GM12891 (cell line): ENCODE measurements around the gene PTCD3.

Experiments used
- PAX5 ChIP-seq: IDR thresholded peaks from 2 replicates; pipeline ENCODE4 v1.6.1; 2011; ENCODE audit warnings: low read length, moderate library complexity, mild to moderate bottlenecking; ENCODE audit not compliant: insufficient read depth, severe bottlenecking
- POLR2A ChIP-seq: IDR thresholded peaks from 2 replicates; pipeline ENCODE4 v1.6.1; 2011; ENCODE audit warnings: low read depth, low read length, control low read depth
- POLR2AphosphoS5 ChIP-seq: IDR thresholded peaks from 2 replicates; pipeline ENCODE4 v1.6.1; 2011; ENCODE audit warnings: low read depth, low read length, control low read depth
- SPI1 ChIP-seq: IDR thresholded peaks from 2 replicates; pipeline ENCODE4 v1.6.1; 2011; ENCODE audit warnings: low read depth, low read length, control low read depth
- TAF1 ChIP-seq: IDR thresholded peaks from 2 replicates; pipeline ENCODE4 v1.6.1; 2011; ENCODE audit warnings: low read depth, low read length, control low read depth

DNA sequence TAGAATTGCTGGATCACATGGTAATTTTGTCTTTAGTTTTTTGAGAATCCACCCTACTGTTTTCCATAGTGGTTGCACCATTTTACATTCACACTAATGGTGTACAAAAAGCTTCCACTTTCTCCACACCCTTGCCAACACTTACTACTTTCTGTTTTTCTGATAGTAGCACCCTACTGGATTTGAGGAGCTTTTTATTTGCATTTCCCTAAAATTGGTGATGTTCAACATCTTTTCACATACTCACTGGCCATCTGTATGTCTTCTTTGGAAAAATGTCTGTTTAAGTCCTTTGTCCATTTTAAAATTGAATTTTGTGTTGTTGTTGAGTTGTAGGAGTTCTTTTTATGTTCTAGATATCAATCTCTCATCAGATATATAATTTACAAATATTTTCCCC, 3.9 kb upstream of the PTCD3 start:
- TF ChIP-seq POLR2A, result no peak
- TF ChIP-seq POLR2AphosphoS5, result no peak
- TF ChIP-seq PAX5, result no peak
- TF ChIP-seq TAF1, result no peak
- TF ChIP-seq SPI1, result no peak
